ENCODE data around the gene FREM1.

Gene FREM1

GRCh38 chr9:14790628-14791027 is 119.6 kb downstream of the FREM1 start:
- H3K27ac Mint-ChIP-seq: no peak overlapping the region
- H3K27me3 Mint-ChIP-seq: peaks cover 4% of the 10 kb centered on the region
- H3K36me3 Mint-ChIP-seq (ENCODE audit: low read depth): no peaks in the 10 kb centered on the region
- H3K9me3 Mint-ChIP-seq: no peaks in the 10 kb centered on the region
- no peak overlapping the region for H3K4me3 Mint-ChIP-seq
- no peaks in the 10 kb centered on the region for H3K4me1 Mint-ChIP-seq (ENCODE audit: low read depth)

GRCh38 chr9:14788846-14789245 is 121.4 kb downstream of the FREM1 start:
- Mint-ChIP-seq H3K27me3 (peaks cover under 1% of the 10 kb centered on the region), H3K4me1 (ENCODE audit: low read depth) (no peaks in the 10 kb centered on the region), H3K36me3 (ENCODE audit: low read depth) (no peaks in the 10 kb centered on the region), H3K9me3 (no peaks in the 10 kb centered on the region), H3K4me3 (no peak overlapping the region), H3K27ac (no peak overlapping the region)

- Mint-ChIP-seq H3K36me3 (ENCODE audit: low read depth) (no peaks in the 10 kb centered on the region), H3K4me1 (ENCODE audit: low read depth) (no peaks in the 10 kb centered on the region), H3K27me3 (peaks cover 8% of the 10 kb centered on the region), H3K27ac (no peak overlapping the region), H3K4me3 (no peak overlapping the region), H3K9me3 (no peaks in the 10 kb centered on the region)
These were observed 126.9 kb downstream of the FREM1 start for GRCh38 chr9:14783358-14783757.

- Mint-ChIP-seq H3K4me3 (no peak overlapping the region), H3K9me3 (no peaks in the 10 kb centered on the region), H3K27ac (no peak overlapping the region), H3K4me1 (ENCODE audit: low read depth) (no peaks in the 10 kb centered on the region), H3K27me3 (peaks cover 8% of the 10 kb centered on the region), H3K36me3 (ENCODE audit: low read depth) (no peaks in the 10 kb centered on the region)
These were observed 127.8 kb downstream of the FREM1 start for GRCh38 chr9:14782286-14783051.

GRCh38 chr9:14780693-14781092 is 129.5 kb downstream of the FREM1 start:
- Mint-ChIP-seq H3K4me1 (ENCODE audit: low read depth) (no peaks in the 10 kb centered on the region), H3K36me3 (ENCODE audit: low read depth) (no peaks in the 10 kb centered on the region), H3K4me3 (no peak overlapping the region), H3K27me3 (peaks cover 8% of the 10 kb centered on the region), H3K9me3 (no peaks in the 10 kb centered on the region), H3K27ac (no peak overlapping the region)

GRCh38 chr9:14780251-14780650 is 130.0 kb downstream of the FREM1 start:
- Mint-ChIP-seq H3K4me3 (no peak overlapping the region), H3K27me3 (peaks cover 8% of the 10 kb centered on the region), H3K9me3 (no peaks in the 10 kb centered on the region), H3K36me3 (ENCODE audit: low read depth) (no peaks in the 10 kb centered on the region), H3K4me1 (ENCODE audit: low read depth) (no peaks in the 10 kb centered on the region), H3K27ac (no peak overlapping the region)

GRCh38 chr9:14779566-14780022 is 130.6 kb downstream of the FREM1 start:
- Mint-ChIP-seq H3K4me3 (no peak overlapping the region), H3K9me3 (no peaks in the 10 kb centered on the region), H3K4me1 (ENCODE audit: low read depth) (no peaks in the 10 kb centered on the region), H3K27ac (no peak overlapping the region), H3K36me3 (ENCODE audit: low read depth) (no peaks in the 10 kb centered on the region), H3K27me3 (peaks cover 8% of the 10 kb centered on the region)

GRCh38 chr9:14778565-14778964 is 131.7 kb downstream of the FREM1 start:
- H3K9me3 Mint-ChIP-seq: no peaks in the 10 kb centered on the region
- H3K4me1 Mint-ChIP-seq (ENCODE audit: low read depth): no peaks in the 10 kb centered on the region
- H3K4me3 Mint-ChIP-seq: no peak overlapping the region
- no peaks in the 10 kb centered on the region for H3K36me3 Mint-ChIP-seq (ENCODE audit: low read depth)
- no peak overlapping the region for H3K27ac Mint-ChIP-seq
- H3K27me3 Mint-ChIP-seq: peaks cover 5% of the 10 kb centered on the region

GRCh38 chr9:14775917-14776316 is 134.3 kb downstream of the FREM1 start:
- no peak overlapping the region for H3K4me3 Mint-ChIP-seq
- peaks cover 8% of the 10 kb centered on the region for H3K27me3 Mint-ChIP-seq
- H3K27ac Mint-ChIP-seq: no peak overlapping the region
- H3K4me1 Mint-ChIP-seq (ENCODE audit: low read depth): no peaks in the 10 kb centered on the region
- no peaks in the 10 kb centered on the region for H3K9me3 Mint-ChIP-seq
- H3K36me3 Mint-ChIP-seq (ENCODE audit: low read depth): no peaks in the 10 kb centered on the region

GRCh38 chr9:14770592-14770991 is 139.6 kb downstream of the FREM1 start:
- no peaks in the 10 kb centered on the region for H3K4me1 Mint-ChIP-seq (ENCODE audit: low read depth)
- H3K36me3 Mint-ChIP-seq (ENCODE audit: low read depth): no peaks in the 10 kb centered on the region
- H3K27ac Mint-ChIP-seq: no peak overlapping the region
- no peaks in the 10 kb centered on the region for H3K9me3 Mint-ChIP-seq
- peaks cover 17% of the 10 kb centered on the region for H3K27me3 Mint-ChIP-seq
- H3K4me3 Mint-ChIP-seq: no peak overlapping the region

- Mint-ChIP-seq H3K4me1 (ENCODE audit: low read depth) (no peaks in the 10 kb centered on the region), H3K36me3 (ENCODE audit: low read depth) (no peaks in the 10 kb centered on the region), H3K9me3 (no peaks in the 10 kb centered on the region), H3K27ac (no peak overlapping the region), H3K4me3 (no peak overlapping the region), H3K27me3 (peaks cover 17% of the 10 kb centered on the region)
These were observed 141.0 kb downstream of the FREM1 start for GRCh38 chr9:14769230-14769571.

- peaks cover 17% of the 10 kb centered on the region for H3K27me3 Mint-ChIP-seq
- no peak overlapping the region for H3K27ac Mint-ChIP-seq
- no peak overlapping the region for H3K4me3 Mint-ChIP-seq
- no peaks in the 10 kb centered on the region for H3K4me1 Mint-ChIP-seq (ENCODE audit: low read depth)
- H3K36me3 Mint-ChIP-seq (ENCODE audit: low read depth): no peaks in the 10 kb centered on the region
- no peaks in the 10 kb centered on the region for H3K9me3 Mint-ChIP-seq
These were observed 141.6 kb downstream of the FREM1 start for GRCh38 chr9:14768405-14769229.

- peaks cover 20% of the 10 kb centered on the region for H3K27me3 Mint-ChIP-seq
These were observed 143.9 kb downstream of the FREM1 start for GRCh38 chr9:14766299-14766698.

GRCh38 chr9:14761584-14761983 is 148.6 kb downstream of the FREM1 start:
- no peak overlapping the region for H3K4me3 Mint-ChIP-seq
- no peak overlapping the region for H3K27ac Mint-ChIP-seq
- H3K9me3 Mint-ChIP-seq: no peaks in the 10 kb centered on the region
- peaks cover 13% of the 10 kb centered on the region for H3K27me3 Mint-ChIP-seq
- H3K4me1 Mint-ChIP-seq (ENCODE audit: low read depth): no peaks in the 10 kb centered on the region
- H3K36me3 Mint-ChIP-seq (ENCODE audit: low read depth): no peaks in the 10 kb centered on the region

More at GRCh38 chr9:14766299-14766698, 143.9 kb downstream of the FREM1 start:
- Mint-ChIP-seq H3K36me3 (ENCODE audit: low read depth) (no peaks in the 10 kb centered on the region), H3K9me3 (no peaks in the 10 kb centered on the region), H3K27ac (no peak overlapping the region), H3K4me3 (no peak overlapping the region), H3K4me1 (ENCODE audit: low read depth) (no peaks in the 10 kb centered on the region)

- Mint-ChIP-seq H3K27me3 (peaks cover 13% of the 10 kb centered on the region), H3K4me1 (ENCODE audit: low read depth) (no peaks in the 10 kb centered on the region), H3K27ac (no peak overlapping the region), H3K9me3 (no peaks in the 10 kb centered on the region), H3K4me3 (no peak overlapping the region), H3K36me3 (ENCODE audit: low read depth) (no peaks in the 10 kb centered on the region)
These were observed 150.2 kb downstream of the FREM1 start for GRCh38 chr9:14760060-14760459.

Measured in stimulated activated naive CD8-positive, alpha-beta T cell treated with anti-CD3 and anti-CD28 coated beads, Interleukin-15, Interleukin-2, amounts not matched to agents 100 ng/mL and 50 ng/mL, for 24 hours (primary cell).